ENCODE results near the gene CCDC142. TPM values are rescaled to one million over a fixed set of nuclear protein-coding genes. Genes with fewer than 3 reads are reported as not detected.

The CCDC142 gene
- total and polyA plus RNA-seq, 9 of the 15 experiments (the other 6 are each of a cell fraction or from before 2014, with no cell fraction given), result 0.55 to 11.7 (median 7.2) TPM

DNA sequence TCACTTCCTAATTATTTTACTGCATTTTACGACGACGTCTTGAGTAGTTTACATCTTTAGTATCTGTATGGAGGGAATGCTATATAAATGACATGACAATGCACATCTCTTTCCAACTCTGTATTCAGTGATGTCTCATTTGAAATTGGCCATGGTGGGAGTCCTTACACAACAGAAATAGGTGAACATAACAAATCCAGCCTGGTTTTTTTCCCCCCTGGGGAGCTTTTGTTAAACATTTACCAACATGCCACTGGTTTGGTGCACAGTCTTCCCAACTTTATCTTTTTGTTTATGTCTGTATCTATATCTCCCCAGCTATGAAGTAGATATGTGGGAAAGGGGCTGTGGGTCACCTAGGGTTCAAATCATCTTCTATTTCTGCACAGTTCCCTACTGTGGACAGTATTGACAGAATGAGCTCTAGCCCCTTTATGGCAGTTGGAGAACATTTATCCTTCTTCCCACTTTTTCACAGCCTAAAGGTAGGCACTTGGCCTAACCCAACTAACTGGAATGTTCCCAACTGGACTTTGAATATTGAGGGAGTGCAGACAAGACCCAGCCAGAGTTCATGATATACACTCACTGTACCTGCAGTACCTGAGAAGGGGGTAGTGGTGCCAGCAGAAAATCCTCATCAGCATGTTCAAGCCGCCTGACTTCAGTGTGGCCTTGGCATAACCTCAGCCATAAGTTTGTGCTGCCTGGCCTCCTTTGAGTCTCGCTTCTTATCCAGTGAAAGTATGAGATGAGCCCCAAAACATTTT lies 35.4 kb downstream of the CCDC142 start:
- no peaks in the 10 kb centered on the region for H3K27me3 ChIP-seq (ENCODE audit: control insufficient read depth in 2 of 2, insufficient read depth in 2 of 2, low read length in 2 of 2)
- H3K79me2 ChIP-seq (ENCODE audit: control insufficient read depth, insufficient read depth, low read length), result no peaks in the 10 kb centered on the region
- DNase-seq (ENCODE audit: extremely low read depth in 1 of 4, low spot score in 3 of 4) (no peak), FAIRE-seq (no peak), ATAC-seq (no peak)
- H4K20me1 ChIP-seq (replicated peaks; ENCODE audit: control insufficient read depth, insufficient read depth, low read length), result no peaks in the 10 kb centered on the region
- intact Hi-C loops (cut with micrococcal nuclease), result no loop called here
- CTCF ChIA-PET (ENCODE audit: low intra/inter-chr PET ratio), result no interaction called here
- no peaks in the 10 kb centered on the region for H3K9me1 ChIP-seq (ENCODE audit: control insufficient read depth, insufficient read depth, low read length)
- in situ Hi-C loops (cut with MboI), result no loop called here
- no peak overlapping the region for H2AFZ ChIP-seq (ENCODE audit: low read depth, low read length)
- no peak for TF ChIP-seq TBP (optimal IDR thresholded peaks at IDR 0.05; ENCODE audit: low read depth, low read length)
- no peak for TF ChIP-seq CTBP1 (IDR thresholded peaks at IDR 0.05; ENCODE audit: borderline replicate concordance)
- no peak for TF ChIP-seq ZNF584 (CRISPR knock-in tag; IDR thresholded peaks at IDR 0.05; ENCODE audit: low read depth)
- TF ChIP-seq NR2C2 (CRISPR knock-in tag; IDR thresholded peaks at IDR 0.05), result no peak
- no peak for TF ChIP-seq NR2C2 (tag; IDR thresholded peaks at IDR 0.05)
- TF ChIP-seq, protein P1, sequence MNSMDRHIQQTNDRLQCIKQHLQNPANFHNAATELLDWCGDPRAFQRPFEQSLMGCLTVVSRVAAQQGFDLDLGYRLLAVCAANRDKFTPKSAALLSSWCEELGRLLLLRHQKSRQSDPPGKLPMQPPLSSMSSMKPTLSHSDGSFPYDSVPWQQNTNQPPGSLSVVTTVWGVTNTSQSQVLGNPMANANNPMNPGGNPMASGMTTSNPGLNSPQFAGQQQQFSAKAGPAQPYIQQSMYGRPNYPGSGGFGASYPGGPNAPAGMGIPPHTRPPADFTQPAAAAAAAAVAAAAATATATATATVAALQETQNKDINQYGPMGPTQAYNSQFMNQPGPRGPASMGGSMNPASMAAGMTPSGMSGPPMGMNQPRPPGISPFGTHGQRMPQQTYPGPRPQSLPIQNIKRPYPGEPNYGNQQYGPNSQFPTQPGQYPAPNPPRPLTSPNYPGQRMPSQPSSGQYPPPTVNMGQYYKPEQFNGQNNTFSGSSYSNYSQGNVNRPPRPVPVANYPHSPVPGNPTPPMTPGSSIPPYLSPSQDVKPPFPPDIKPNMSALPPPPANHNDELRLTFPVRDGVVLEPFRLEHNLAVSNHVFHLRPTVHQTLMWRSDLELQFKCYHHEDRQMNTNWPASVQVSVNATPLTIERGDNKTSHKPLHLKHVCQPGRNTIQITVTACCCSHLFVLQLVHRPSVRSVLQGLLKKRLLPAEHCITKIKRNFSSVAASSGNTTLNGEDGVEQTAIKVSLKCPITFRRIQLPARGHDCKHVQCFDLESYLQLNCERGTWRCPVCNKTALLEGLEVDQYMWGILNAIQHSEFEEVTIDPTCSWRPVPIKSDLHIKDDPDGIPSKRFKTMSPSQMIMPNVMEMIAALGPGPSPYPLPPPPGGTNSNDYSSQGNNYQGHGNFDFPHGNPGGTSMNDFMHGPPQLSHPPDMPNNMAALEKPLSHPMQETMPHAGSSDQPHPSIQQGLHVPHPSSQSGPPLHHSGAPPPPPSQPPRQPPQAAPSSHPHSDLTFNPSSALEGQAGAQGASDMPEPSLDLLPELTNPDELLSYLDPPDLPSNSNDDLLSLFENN (IDR thresholded peaks at IDR 0.05; ENCODE audit: low read depth in 2 of 2, low read length in 2 of 2), result no peak
- no peak for TF ChIP-seq ZNF3 (CRISPR knock-in tag; IDR thresholded peaks at IDR 0.05)
- TF ChIP-seq HNRNPK (IDR thresholded peaks at IDR 0.05; ENCODE audit: low read depth, low read length, poor library complexity, severe bottlenecking), result no peak
- TF ChIP-seq, protein P2, sequence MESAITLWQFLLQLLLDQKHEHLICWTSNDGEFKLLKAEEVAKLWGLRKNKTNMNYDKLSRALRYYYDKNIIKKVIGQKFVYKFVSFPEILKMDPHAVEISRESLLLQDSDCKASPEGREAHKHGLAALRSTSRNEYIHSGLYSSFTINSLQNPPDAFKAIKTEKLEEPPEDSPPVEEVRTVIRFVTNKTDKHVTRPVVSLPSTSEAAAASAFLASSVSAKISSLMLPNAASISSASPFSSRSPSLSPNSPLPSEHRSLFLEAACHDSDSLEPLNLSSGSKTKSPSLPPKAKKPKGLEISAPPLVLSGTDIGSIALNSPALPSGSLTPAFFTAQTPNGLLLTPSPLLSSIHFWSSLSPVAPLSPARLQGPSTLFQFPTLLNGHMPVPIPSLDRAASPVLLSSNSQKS (CRISPR knock-in tag; IDR thresholded peaks at IDR 0.05), result no peak
- TF ChIP-seq CEBPG (CRISPR knock-in tag; IDR thresholded peaks at IDR 0.05), result no peak
- TF ChIP-seq CEBPG (tag; conservative IDR thresholded peaks at IDR 0.05 in 1 of 2, IDR thresholded peaks at IDR 0.05 in 1 of 2), result no peak
- no peak for TF ChIP-seq RBBP5 (IDR thresholded peaks at IDR 0.05; ENCODE audit: borderline replicate concordance, insufficient read depth, low read length, poor library complexity, severe bottlenecking)
- no peaks in the 10 kb centered on the region for H3K36me3 ChIP-seq (ENCODE audit: control insufficient read depth, insufficient read depth, low read length)
- peaks cover 8 to 10% of the 10 kb centered on the region in 2 experiments; a peak in 3 of 5 replicates for H3K4me1 ChIP-seq (replicated peaks in 1 of 2; ENCODE audit: control insufficient read depth in 2 of 2, insufficient read depth in 2 of 2, low read length in 2 of 2)
- no peak overlapping the region for H3K9ac ChIP-seq (ENCODE audit: insufficient read depth in 1 of 2, low read depth in 2 of 2, low read length in 2 of 2)
- no peak overlapping the region for H3K4me2 ChIP-seq (ENCODE audit: insufficient read depth, low read length)
- BruUV-seq (replicated peaks), result no TSS peak
- POLR2A ChIA-PET, result interaction anchor here (0.6 to 0.9 kb wide), 4 partner anchors 14 to 134 kb away, joined by 3 to 4 read pairs (median 3); partner anchors contain the start of gene C2orf81
- no peak overlapping the region for H3K27ac ChIP-seq (ENCODE audit: extremely low read depth, low read depth, low read length)
- H3K4me3 ChIP-seq, result no peak overlapping the region
- H3K9me3 ChIP-seq (replicated peaks; ENCODE audit: control insufficient read depth, insufficient read depth, low read depth, low read length), result no peaks in the 10 kb centered on the region
- WGBS (ENCODE audit: insufficient coverage, low coverage, missing lambda C conversion rate), result 63% methylated on average over 5 of the region's 5 CpGs

Data from K562 (cell line).